B cell (primary cell): ENCODE measurements around the gene ANTXR1. TPM values are rescaled to one million over a fixed set of nuclear protein-coding genes. Genes with fewer than 3 reads are reported as not detected.

Source experiments
- ATAC-seq: fragments of 200-7000 bp; cut with Tn5 transposase; one replicate; pipeline ENCODE4 v1.10.0; 2021; ENCODE audit warnings: low read depth, mild to moderate bottlenecking, moderate number of reproducible peaks, moderate library complexity
- CTCF ChIA-PET: fragments of 350-600 bp; sonication (Branson Sonifier 250); formaldehyde crosslinking; loops from one replicate; lab custom pipeline; 2021; ENCODE audit warnings: antibody characterized with exemption, inconsistent platforms; lab: Charles Lee
- POLR2A ChIA-PET: fragments of 350-600 bp; sonication (Branson Sonifier 250); formaldehyde crosslinking; loops from one replicate; lab custom pipeline; 2021; ENCODE audit warnings: antibody characterized with exemption; lab: Charles Lee
- DNase-seq: peaks from one replicate; pipeline ENCODE4 v3.0.0; 2013
- H2AFZ ChIP-seq: 2 replicates; pipeline ENCODE4 v1.6.1; 2012; ENCODE audit warnings: mild to moderate bottlenecking, low read depth, low read length; ENCODE audit not compliant: insufficient read depth, poor library complexity, severe bottlenecking
- H3K27ac ChIP-seq, 2 donors: 1 replicate in 1 of 2; 2 replicates in 1 of 2; pipeline ENCODE4 v1.5.1; 2012 to 2013; ENCODE audit warnings: low read length in 2 of 2, mild to moderate bottlenecking in 2 of 2, moderate library complexity in 1 of 2
- H3K27me3 ChIP-seq, 4 experiments: fragments of 200-600 bp in 1 of 4; sonication (generic) in 1 of 4; replicated peaks in 1 of 4; 1 replicate in 2 of 4; 2 replicates in 2 of 4; pipeline versions ENCODE4 v1.6.1 to v1.7.0; 2013 to 2016; ENCODE audit warnings: low read length in 3 of 4, mild to moderate bottlenecking in 2 of 4, mixed read lengths in 1 of 4, moderate library complexity in 1 of 4; ENCODE audit not compliant: insufficient read depth in 4 of 4, control insufficient read depth in 3 of 4; ENCODE audit errors: control extremely low read depth in 1 of 4
- H3K36me3 ChIP-seq, 2 experiments: replicated peaks in 1 of 2; 1 replicate in 1 of 2; 2 replicates in 1 of 2; pipeline versions ENCODE4 v1.6.1 to v1.7.1; 2013; ENCODE audit warnings: low read length in 1 of 2; ENCODE audit not compliant: insufficient read depth in 2 of 2, control insufficient read depth in 1 of 2; ENCODE audit errors: control extremely low read depth in 1 of 2, extremely low read depth in 1 of 2
- H3K4me1 ChIP-seq, 2 donors: fragments of 200-600 bp in 1 of 2; sonication (generic) in 1 of 2; 1 replicate in 1 of 2; 2 replicates in 1 of 2; pipeline versions ENCODE4 v1.5.1 to v1.6.1; 2013 to 2017; ENCODE audit warnings: low read length in 2 of 2; ENCODE audit not compliant: control insufficient read depth in 2 of 2, insufficient read depth in 2 of 2
- H3K4me2 ChIP-seq: replicated peaks from 2 replicates; pipeline ENCODE3; 2012; ENCODE audit warnings: mild to moderate bottlenecking, low read depth, low read length; ENCODE audit not compliant: poor library complexity, severe bottlenecking
- H3K4me3 ChIP-seq, 5 experiments: fragments of 200-600 bp in 1 of 5; sonication (generic) in 1 of 5; 1 replicate in 3 of 5; 2 replicates in 2 of 5; pipeline versions ENCODE4 v1.5.1 to v1.7.0; 2011 to 2016; ENCODE audit warnings: low read length in 4 of 5, mild to moderate bottlenecking in 4 of 5, low read depth in 2 of 5, control low read depth in 1 of 5, moderate library complexity in 1 of 5; ENCODE audit not compliant: insufficient read depth in 1 of 5; ENCODE audit errors: control extremely low read depth in 1 of 5, extremely low read depth in 1 of 5
- H3K79me2 ChIP-seq: fragments of 200-600 bp; sonication (generic); one replicate; pipeline ENCODE4 v1.6.0; 2016; ENCODE audit warnings: low read length; ENCODE audit not compliant: control insufficient read depth, insufficient read depth
- H3K9ac ChIP-seq: fragments of 200-600 bp; sonication (generic); 2 replicates; pipeline ENCODE4 v1.6.1; 2017; ENCODE audit warnings: mild to moderate bottlenecking, low read length, moderate library complexity
- H3K9me3 ChIP-seq, 3 donors: one replicate each; pipeline versions ENCODE4 v1.6.1 to v1.7.1; 2013; ENCODE audit warnings: low read length in 2 of 3; ENCODE audit not compliant: control insufficient read depth in 2 of 3, insufficient read depth in 1 of 3; ENCODE audit errors: control extremely low read depth in 1 of 3
- H4K20me1 ChIP-seq: 2 replicates; pipeline ENCODE4 v1.6.0; 2012; ENCODE audit warnings: mild to moderate bottlenecking, low read length; ENCODE audit not compliant: insufficient read depth, control insufficient read depth, poor library complexity, severe bottlenecking
- H3K27ac Mint-ChIP-seq: one replicate; pipeline ENCODE4 v1.8.0; 2021; ENCODE audit warnings: mixed read lengths
- H3K27me3 Mint-ChIP-seq: one replicate; pipeline ENCODE4 v1.8.0; 2021; ENCODE audit warnings: mixed read lengths
- H3K4me1 Mint-ChIP-seq: one replicate; pipeline ENCODE4 v1.8.0; 2021; ENCODE audit warnings: mixed read lengths
- H3K4me3 Mint-ChIP-seq: one replicate; pipeline ENCODE4 v1.8.0; 2021; ENCODE audit warnings: mixed read lengths
- H3K9me3 Mint-ChIP-seq: one replicate; pipeline ENCODE4 v1.8.0; 2022; ENCODE audit warnings: mixed read lengths; ENCODE audit not compliant: insufficient read depth
- CTCF ChIP-seq: fragments of 200-600 bp; IDR thresholded peaks from one replicate; pipeline ENCODE4 v1.8.0; 2022; ENCODE audit warnings: antibody characterized with exemption, mild to moderate bottlenecking
- EZH2 ChIP-seq: IDR thresholded peaks from 2 replicates; pipeline ENCODE4 v1.6.1; 2012; ENCODE audit warnings: borderline replicate concordance, low read depth, mild to moderate bottlenecking, moderate library complexity, low read length; ENCODE audit not compliant: insufficient read depth, poor library complexity, severe bottlenecking
- WGBS: methylation state at CpG from one replicate; pipeline ENCODE4 v1.1.5; 2013; ENCODE audit warnings: missing lambda C conversion rate; ENCODE audit not compliant: insufficient coverage; 5-methylcytosine and 5-hydroxymethylcytosine counted together
- intact Hi-C: fragments of 100-400 bp; cut with micrococcal nuclease; formaldehyde crosslinking; loops from one replicate; pipeline ENCODE4 v1.10.0; 2022
- polyA plus RNA-seq: library from polyadenylated mRNA; depleted of rRNA; stranded (reverse); fragments of >200 nt; gene quantifications from 2 replicates; pipeline ENCODE4 v1.2.3, GENCODE V29; 2012
- total RNA-seq, 2 donors: library from RNA; stranded (reverse); fragments of 120-200 nt in 1 of 2; gene quantifications; 1 replicate in 1 of 2; 2 replicates in 1 of 2; pipeline versions ENCODE4 v1.2.3 to v1.2.4, GENCODE V29; 2013 to 2022

The ANTXR1 gene
- total and polyA plus RNA-seq, 2 donors (not counting 1 experiment from before 2014, with no cell fraction given): not detected

GRCh38 chr2:69147841-69148533, 135.0 kb downstream of the ANTXR1 start:
- H3K4me1 Mint-ChIP-seq: no peaks in the 10 kb centered on the region
- no peak overlapping the region for H3K4me3 Mint-ChIP-seq
- H3K9ac ChIP-seq: no peak overlapping the region
- no peaks in the 10 kb centered on the region for H3K4me1 ChIP-seq
- H2AFZ ChIP-seq: no peak overlapping the region
- H3K9me3 ChIP-seq: no peaks in the 10 kb centered on the region
- ChIA-PET CTCF (no interaction called here), POLR2A (no interaction called here)
- no peak overlapping the region for H3K4me2 ChIP-seq
- no peaks in the 10 kb centered on the region for H3K9me3 Mint-ChIP-seq
- H3K36me3 ChIP-seq: no peaks in the 10 kb centered on the region
- no peak overlapping the region for H3K27ac Mint-ChIP-seq
- DNase-seq (no peak), ATAC-seq (no peak)
- peaks cover 0 to 5% (median 0%) of the 10 kb centered on the region in 4 experiments for H3K27me3 ChIP-seq
- H3K27me3 Mint-ChIP-seq: peaks cover 19% of the 10 kb centered on the region
- WGBS: 89% methylated on average over 12 of the region's 13 CpGs
- H3K79me2 ChIP-seq: no peaks in the 10 kb centered on the region
- intact Hi-C loops: no loop called here
- H3K27ac ChIP-seq: no peak overlapping the region
- TF ChIP-seq CTCF: no peak
- no peak for TF ChIP-seq EZH2
- no peak overlapping the region for H3K4me3 ChIP-seq
- no peaks in the 10 kb centered on the region for H4K20me1 ChIP-seq

- ATAC-seq: no peak
- H3K27me3 Mint-ChIP-seq: peaks cover 19% of the 10 kb centered on the region
Measured at GRCh38 chr2:69149631-69150215, 136.7 kb downstream of the ANTXR1 start.

More at GRCh38 chr2:69149631-69150215, 136.7 kb downstream of the ANTXR1 start:
- Histone ChIP-seq H3K79me2 (no peaks in the 10 kb centered on the region), H3K4me2 (no peak overlapping the region), H3K9me3 (no peaks in the 10 kb centered on the region), H2AFZ (no peak overlapping the region), H3K27ac (no peak overlapping the region), H3K4me1 (no peaks in the 10 kb centered on the region), H3K9ac (no peak overlapping the region), H4K20me1 (no peaks in the 10 kb centered on the region), H3K4me3 (no peak overlapping the region), H3K36me3 (no peaks in the 10 kb centered on the region), H3K27me3 (peaks cover 0 to 5% (median 0%) of the 10 kb centered on the region in 4 experiments)
- Mint-ChIP-seq H3K9me3 (no peaks in the 10 kb centered on the region), H3K4me3 (no peak overlapping the region), H3K27ac (no peak overlapping the region), H3K4me1 (no peaks in the 10 kb centered on the region)
- no peak for DNase-seq
- TF ChIP-seq CTCF (no peak), EZH2 (no peak)
- intact Hi-C loops: no loop called here
- 86% methylated on average over 5 of the region's 7 CpGs for WGBS
- POLR2A ChIA-PET: no interaction called here
- CTCF ChIA-PET: no interaction called here
